AG08395 (cell line): ENCODE data around the gene PACS1.
A peak's percentile ranks its signal among the peaks of the same experiment; 100 is the strongest.
"Not testable (repeated sequence)": the region's sequence is repeated elsewhere in the genome, so short reads cannot be mapped to it uniquely, and the experiment has no call there.

ENCODE experiments used
- DNase-seq: peaks from one replicate; pipeline ENCODE4 v3.0.0; 2012; ENCODE audit warnings: mixed read lengths, low spot score

The PACS1 gene

DNA sequence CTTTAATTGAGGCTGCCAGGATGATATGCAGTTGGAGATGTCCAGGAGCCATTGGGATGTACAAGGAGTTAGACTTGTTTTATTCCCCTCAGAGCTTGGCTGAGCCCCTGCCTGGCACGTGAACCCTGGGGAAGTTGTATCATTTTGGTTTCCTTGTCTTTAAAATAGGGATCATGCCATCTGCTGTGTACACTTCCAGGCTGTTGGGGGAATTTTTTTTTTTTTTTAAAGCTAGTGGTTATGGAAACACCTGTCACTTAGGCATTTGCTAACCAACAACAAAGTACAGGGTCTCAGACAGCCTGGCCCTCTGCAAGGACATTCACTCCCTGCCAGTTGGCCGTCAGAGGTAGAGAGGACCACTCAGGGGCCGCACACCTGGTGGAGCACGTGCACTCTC, 189.9 kb downstream of the PACS1 start:
- no peak for DNase-seq

DNA sequence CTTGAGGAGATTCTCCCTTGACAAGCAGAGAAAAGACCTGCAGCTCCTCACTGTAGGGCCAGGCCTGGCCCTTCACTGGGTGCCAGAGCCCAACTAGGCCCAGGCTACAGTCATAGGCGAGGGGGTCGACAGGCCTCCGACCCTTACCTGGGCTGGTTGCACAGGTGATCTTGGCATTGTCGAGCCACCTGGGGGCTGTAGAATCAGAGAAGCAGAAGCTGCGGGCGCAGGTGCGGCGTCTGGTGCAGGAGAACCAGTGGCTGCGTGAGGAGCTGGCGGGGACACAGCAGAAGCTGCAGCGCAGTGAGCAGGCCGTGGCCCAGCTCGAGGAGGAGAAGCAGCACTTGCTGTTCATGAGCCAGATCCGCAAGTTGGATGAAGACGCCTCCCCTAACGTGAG, 191.5 kb downstream of the PACS1 start:
- DNase-seq, result no peak

DNA sequence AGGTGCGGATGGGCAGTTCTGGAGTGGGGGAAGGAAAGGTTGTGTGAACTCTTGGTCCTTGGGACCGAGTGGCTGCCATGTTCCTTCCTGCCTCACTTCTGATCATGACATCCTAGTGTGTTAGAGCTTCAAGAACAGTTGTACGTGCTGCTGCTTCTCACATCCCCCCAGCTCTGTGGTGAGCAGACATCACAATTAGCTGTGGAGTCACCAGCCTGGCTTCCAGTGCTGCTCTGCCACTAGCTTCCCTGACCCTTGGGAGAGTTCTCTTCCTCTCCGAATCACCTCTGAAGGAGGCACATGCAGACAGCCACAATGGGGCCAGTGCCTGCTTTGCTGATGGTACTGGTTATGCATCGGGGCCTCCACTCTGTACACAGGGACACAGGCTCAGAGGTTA, 192.1 kb downstream of the PACS1 start:
- no peak for DNase-seq

DNA sequence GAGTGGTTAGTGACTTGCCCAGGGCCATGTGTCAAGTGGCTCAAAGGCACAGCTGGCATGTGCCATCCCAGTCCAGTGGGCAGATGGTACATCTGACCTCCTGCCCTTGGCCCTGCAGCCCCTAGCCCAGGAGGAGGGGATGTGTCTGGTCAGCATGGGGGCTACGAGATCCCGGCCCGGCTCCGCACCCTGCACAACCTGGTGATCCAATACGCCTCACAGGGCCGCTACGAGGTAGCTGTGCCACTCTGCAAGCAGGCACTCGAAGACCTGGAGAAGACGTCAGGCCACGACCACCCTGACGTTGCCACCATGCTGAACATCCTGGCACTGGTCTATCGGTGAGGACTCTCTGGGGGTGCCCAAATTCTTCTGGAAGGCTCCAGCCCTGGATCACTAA, 192.6 kb downstream of the PACS1 start:
- no peak for DNase-seq

- no peak for DNase-seq
These were observed 193.2 kb downstream of the PACS1 start for GRCh38 chr11:66263231-66263630.

DNA sequence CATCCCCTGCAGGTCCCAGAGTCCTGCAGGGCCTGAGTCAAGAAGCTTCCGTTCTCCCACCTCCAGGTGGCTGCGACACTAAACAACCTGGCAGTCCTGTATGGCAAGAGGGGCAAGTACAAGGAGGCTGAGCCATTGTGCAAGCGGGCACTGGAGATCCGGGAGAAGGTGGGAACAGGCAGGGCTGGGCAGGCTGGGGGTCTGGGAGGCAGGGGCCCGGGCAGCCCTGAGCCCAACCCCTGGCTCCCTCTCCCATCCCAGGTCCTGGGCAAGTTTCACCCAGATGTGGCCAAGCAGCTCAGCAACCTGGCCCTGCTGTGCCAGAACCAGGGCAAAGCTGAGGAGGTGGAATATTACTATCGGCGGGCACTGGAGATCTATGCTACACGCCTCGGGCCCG, 193.7 kb downstream of the PACS1 start:
- no peak for DNase-seq

DNA sequence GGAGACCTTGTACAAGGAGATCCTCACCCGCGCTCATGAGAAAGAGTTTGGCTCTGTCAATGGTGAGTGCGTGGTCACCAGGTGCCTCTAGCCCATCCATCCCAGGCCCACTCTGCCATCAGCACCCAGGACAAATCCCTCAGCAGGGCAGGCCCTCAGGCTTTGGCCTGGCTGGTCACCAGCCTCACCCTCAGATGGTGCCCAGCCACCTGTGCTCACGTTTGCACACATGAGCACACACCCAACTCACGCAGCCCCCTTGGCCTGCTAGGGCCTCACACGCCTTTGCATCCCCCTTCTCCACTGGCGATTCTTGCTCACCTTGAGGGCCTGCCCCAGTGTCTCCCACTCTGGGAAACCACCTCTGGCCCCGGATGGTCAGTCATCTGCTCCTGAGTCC, 194.3 kb downstream of the PACS1 start:
- DNase-seq, result no peak

DNA sequence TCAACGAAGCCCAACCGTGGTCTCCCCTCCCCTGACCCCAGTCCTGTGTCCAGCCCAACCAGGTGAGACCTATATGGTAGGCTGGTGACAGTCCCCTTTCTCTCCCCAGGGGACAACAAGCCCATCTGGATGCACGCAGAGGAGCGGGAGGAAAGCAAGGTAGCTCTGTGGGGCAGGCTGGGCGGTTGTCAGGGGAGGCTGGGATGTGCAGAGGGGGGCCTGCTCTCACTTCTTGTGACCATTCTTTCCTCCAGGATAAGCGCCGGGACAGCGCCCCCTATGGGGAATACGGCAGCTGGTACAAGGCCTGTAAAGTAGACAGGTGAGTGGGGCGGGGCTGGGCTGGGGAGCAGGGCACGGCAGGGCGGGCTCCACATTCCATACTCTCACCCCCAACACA, 194.8 kb downstream of the PACS1 start:
- no peak for DNase-seq

DNA sequence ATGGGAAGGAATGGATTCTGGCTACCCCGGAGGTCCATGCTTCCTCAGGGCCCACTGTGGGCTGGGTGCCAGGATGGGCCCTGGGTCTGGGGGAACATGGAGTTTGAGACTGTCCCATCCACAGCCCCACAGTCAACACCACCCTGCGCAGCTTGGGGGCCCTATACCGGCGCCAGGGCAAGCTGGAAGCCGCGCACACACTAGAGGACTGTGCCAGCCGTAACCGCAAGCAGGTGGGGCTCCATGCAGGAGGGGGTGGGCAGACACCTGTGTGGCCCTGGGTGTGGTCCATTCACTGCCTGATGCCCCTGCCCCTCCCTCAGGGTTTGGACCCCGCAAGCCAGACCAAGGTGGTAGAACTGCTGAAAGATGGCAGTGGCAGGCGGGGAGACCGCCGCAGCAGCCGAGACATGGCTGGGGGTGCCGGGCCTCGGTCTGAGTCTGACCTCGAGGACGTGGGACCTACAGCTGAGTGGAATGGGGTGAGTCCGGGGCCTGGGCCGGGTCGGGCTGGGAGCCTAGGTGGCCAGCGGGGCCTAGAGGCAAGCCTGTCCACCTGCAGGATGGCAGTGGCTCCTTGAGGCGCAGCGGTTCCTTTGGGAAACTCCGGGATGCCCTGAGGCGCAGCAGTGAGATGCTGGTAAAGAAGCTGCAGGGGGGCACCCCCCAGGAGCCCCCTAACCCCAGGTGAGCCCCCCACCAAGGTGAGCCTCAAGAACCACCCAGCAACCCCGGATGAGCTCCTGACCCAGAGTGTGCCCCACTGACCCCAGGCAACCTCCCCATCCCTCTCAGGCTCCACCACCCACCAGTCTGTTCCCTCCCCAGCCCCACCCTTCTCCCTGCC, 195.7 kb downstream of the PACS1 start:
- DNase-seq, result no peak

DNA sequence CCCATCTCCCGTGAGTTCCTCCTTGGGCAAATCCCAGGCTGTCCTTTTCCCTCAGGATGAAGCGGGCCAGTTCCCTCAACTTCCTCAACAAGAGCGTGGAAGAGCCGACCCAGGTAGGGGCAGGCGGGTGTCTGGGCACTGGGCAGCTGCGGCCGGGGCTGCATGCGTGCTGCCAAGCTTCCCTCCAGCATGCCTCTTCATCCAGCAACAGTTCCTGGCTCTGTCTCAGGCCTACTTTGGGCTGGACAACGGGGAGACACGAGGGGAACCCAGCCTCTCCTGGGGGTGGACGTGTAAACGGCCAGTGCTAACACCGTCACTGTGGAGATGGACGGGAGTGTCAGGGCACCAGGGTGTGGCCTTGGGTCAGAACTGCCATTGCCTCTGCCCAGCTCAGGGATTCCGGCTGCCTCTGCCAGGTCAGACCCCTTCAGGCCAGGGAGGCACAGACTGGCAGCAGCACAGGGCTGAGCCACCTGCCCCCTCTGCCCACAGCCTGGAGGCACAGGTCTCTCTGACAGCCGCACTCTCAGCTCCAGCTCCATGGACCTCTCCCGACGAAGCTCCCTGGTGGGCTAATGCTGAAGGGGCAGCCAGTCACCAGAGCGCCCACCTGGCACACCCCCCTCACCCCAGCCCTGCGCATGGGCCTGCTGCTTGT, 196.4 kb downstream of the PACS1 start:
- no peak for DNase-seq

DNA sequence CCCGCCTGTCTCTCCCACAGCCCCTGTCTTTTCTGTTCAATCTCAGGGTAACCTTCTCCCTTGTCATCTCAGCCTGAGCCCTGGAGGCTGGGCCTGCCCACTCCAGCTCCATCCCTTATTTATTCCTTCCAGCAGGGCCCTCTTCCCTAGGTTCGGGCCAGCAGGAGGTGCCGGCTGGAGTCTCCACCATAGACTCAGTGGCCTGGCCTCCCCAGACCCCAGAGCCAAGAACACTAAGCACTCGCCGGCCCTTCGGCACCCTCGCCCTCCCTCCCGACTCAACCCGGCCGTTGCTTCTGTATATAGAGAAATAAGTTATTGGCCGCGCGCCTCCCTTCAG, 196.9 kb downstream of the PACS1 start:
- no peak for DNase-seq

DNA sequence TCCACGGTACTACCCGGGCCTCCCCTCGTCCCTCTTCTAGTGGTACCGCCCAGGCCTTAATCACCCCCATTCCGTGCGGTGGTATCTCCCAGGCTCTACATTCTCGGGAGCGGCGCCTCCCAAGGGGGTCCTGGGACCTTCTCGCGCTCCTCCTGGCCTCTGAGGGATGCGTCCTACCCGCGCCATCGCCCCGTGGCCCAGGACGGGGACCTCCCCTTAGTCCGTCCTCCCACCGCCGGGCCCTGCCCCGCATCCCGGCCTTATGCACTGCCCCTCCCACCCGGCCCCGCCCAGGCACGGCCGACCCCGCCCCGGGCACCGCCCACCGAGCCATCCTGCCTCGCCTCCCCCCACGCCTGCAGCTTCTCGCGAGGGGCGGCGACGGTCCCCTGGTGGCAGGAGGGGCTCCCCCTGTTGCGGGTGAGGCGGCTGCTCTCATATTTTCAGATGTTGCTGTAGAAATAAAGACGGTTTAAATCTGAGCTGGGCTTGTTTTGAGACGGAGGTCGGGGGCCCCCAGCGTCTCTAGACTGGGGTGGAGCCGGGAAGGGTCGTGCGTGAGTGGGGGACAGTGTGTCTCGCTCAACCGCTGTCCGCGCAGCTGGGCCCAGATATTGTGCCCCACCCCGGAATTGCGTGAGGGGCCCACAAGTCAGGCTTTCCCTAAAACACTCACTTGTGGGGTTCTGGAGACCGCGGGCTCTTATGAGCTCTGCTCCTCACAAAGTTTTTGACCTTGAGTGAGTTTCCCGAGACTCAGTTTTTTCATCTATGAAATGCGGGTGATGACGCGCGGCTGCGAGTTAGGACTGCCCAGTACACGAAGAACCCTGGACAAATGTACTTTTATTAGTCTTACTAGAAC, 197.5 kb downstream of the PACS1 start:
- DNase-seq, result peak; percentile 92

DNA sequence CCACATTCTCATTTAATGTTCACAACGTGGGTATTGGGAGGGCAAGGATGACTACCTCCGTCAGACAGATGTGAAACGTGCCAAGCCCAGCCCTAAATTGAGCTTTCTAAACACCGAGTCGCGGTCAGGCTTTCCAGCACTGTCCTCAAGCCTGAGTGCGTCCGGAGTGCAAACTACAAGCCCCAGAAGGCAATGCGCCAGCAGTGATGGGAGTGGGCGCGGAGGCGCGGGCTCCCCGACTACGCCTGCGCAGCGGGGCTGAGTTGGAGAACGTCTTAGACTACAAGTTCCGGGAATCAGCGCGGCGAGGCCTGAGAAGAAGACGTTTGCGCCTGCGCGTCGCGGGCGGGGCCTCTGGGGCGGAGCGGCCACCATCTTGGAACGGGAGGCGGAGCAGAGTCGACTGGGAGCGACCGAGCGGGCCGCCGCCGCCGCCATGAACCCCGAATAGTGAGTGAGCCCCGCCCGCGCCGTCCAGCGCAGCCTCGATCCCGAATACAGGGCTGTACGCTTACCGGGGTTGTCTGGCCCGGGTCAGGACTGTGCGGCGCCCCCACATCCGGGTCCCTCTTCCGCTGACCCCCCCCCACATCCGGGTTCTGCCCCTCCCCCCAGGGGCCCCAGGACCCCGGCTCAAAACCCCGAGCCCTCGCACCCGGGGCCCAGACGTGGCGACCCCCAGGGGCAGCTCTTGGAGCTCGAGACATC, 198.3 kb downstream of the PACS1 start, which contains the start of gene RAB1B:
TSS of gene RAB1B (plus strand) at position 396 of the 708 bp plus-strand sequence. CDS start at position 437, 41 bp downstream.
- DNase-seq, result peak; percentile 100

- peak; percentile 58 for DNase-seq
These were observed 199.2 kb downstream of the PACS1 start for GRCh38 chr11:66268952-66269905.

DNA sequence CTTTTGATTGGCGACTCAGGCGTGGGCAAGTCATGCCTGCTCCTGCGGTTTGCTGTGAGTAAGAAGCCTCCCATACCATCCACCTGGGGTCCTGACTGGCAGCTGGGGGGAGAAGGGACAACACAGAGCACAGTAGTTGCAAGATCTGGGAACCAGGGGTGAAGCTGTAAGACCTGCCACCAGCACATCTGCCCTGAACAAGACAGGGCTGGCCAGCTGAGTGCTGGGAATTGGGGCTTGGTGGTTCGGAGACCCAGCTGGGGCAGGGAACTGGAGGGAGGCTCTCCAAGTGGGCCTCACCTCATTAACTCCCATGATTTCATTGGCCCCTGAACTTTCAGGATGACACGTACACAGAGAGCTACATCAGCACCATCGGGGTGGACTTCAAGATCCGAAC, 201.7 kb downstream of the PACS1 start:
- no peak for DNase-seq

GRCh38 chr11:66272596-66272995, 202.5 kb downstream of the PACS1 start:
- DNase-seq, result no peak

- DNase-seq, result no peak
These were observed 204.1 kb downstream of the PACS1 start for GRCh38 chr11:66274219-66274618.

GRCh38 chr11:66275396-66275795, 205.3 kb downstream of the PACS1 start:
- no peak for DNase-seq

- DNase-seq, result no peak
These were observed 206.0 kb downstream of the PACS1 start for GRCh38 chr11:66275984-66276612.

DNA sequence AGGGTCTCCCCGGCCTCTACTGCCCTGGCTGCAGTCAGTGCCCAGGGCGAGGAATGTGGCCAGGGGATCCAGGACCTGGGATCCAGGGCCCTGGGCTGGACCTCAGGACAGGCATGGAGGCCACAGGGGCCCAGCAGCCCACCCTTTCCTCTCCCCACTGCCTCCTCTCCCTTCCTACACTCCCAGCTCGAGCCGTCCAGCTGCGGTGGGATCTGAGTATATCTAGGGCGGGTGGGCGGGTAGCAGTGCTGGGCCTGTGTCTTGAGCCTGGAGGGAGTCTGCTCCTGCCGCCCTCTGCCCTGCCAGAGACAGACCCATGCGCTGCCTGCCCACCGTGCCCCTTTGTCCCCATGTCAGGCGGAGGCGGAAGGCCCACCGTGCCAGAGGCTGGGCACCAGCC, 206.5 kb downstream of the PACS1 start:
- not testable (repeated sequence) for DNase-seq
